ENCODE data around the gene EIF2AK2. TPM values are rescaled to one million over a fixed set of nuclear protein-coding genes. Genes with fewer than 3 reads are reported as not detected.

The EIF2AK2 gene
- total RNA-seq, 1 donor from 2014 or later, result 66.7 TPM

- H3K4me1 Mint-ChIP-seq, result peaks cover 17% of the 10 kb centered on the region
- TF ChIP-seq CTCF (IDR thresholded peaks at IDR 0.05; ENCODE audit: unreplicated experiment), result no peak
- H3K36me3 Mint-ChIP-seq, result peaks cover 35% of the 10 kb centered on the region
- DNase-seq (ENCODE audit: low spot score in 2 of 2, unreplicated experiment in 2 of 2), result no peak
- no peak overlapping the region for H3K27ac Mint-ChIP-seq
- H3K4me3 Mint-ChIP-seq, result no peak overlapping the region
- H3K27me3 Mint-ChIP-seq (ENCODE audit: low read depth), result no peaks in the 10 kb centered on the region
- H3K9me3 Mint-ChIP-seq, result peaks cover 8% of the 10 kb centered on the region
These were observed 8.5 kb downstream of the EIF2AK2 start for GRCh38 chr2:37148325-37148724.

- no peak for DNase-seq (ENCODE audit: low spot score in 2 of 2, unreplicated experiment in 2 of 2)
- no peaks in the 10 kb centered on the region for H3K9me3 Mint-ChIP-seq
- TF ChIP-seq CTCF (IDR thresholded peaks at IDR 0.05; ENCODE audit: unreplicated experiment), result no peak
- peaks cover 28% of the 10 kb centered on the region for H3K36me3 Mint-ChIP-seq
- no peak overlapping the region for H3K4me3 Mint-ChIP-seq
- H3K27ac Mint-ChIP-seq, result no peak overlapping the region
- peaks cover 15% of the 10 kb centered on the region for H3K4me1 Mint-ChIP-seq
- H3K27me3 Mint-ChIP-seq (ENCODE audit: low read depth), result no peaks in the 10 kb centered on the region
These were observed 10.7 kb downstream of the EIF2AK2 start for GRCh38 chr2:37146062-37146461.

GRCh38 chr2:37143974-37144373 lies 12.8 kb downstream of the EIF2AK2 start:
- Mint-ChIP-seq H3K4me1 (peaks cover 6% of the 10 kb centered on the region), H3K9me3 (no peaks in the 10 kb centered on the region), H3K27me3 (ENCODE audit: low read depth) (no peaks in the 10 kb centered on the region), H3K4me3 (no peak overlapping the region), H3K27ac (no peak overlapping the region), H3K36me3 (peaks cover 43% of the 10 kb centered on the region)
- DNase-seq (ENCODE audit: low spot score in 2 of 2, unreplicated experiment in 2 of 2), result no peak
- TF ChIP-seq CTCF (IDR thresholded peaks at IDR 0.05; ENCODE audit: unreplicated experiment), result no peak

GRCh38 chr2:37142546-37142945 lies 14.2 kb downstream of the EIF2AK2 start:
- H3K27me3 Mint-ChIP-seq (ENCODE audit: low read depth), result no peaks in the 10 kb centered on the region
- no peak for TF ChIP-seq CTCF (IDR thresholded peaks at IDR 0.05; ENCODE audit: unreplicated experiment)
- no peak overlapping the region for H3K4me3 Mint-ChIP-seq
- no peaks in the 10 kb centered on the region for H3K9me3 Mint-ChIP-seq
- peaks cover 41% of the 10 kb centered on the region for H3K36me3 Mint-ChIP-seq
- DNase-seq (ENCODE audit: low spot score in 2 of 2, unreplicated experiment in 2 of 2), result no peak
- H3K4me1 Mint-ChIP-seq, result no peaks in the 10 kb centered on the region
- H3K27ac Mint-ChIP-seq, result no peak overlapping the region

- peaks cover 48% of the 10 kb centered on the region for H3K36me3 Mint-ChIP-seq
- no peak overlapping the region for H3K4me3 Mint-ChIP-seq
- no peaks in the 10 kb centered on the region for H3K4me1 Mint-ChIP-seq
- DNase-seq (ENCODE audit: low spot score in 2 of 2, unreplicated experiment in 2 of 2), result no peak
- TF ChIP-seq CTCF (IDR thresholded peaks at IDR 0.05; ENCODE audit: unreplicated experiment), result no peak
- H3K9me3 Mint-ChIP-seq, result no peaks in the 10 kb centered on the region
- no peak overlapping the region for H3K27ac Mint-ChIP-seq
- H3K27me3 Mint-ChIP-seq (ENCODE audit: low read depth), result no peaks in the 10 kb centered on the region
These were observed 23.9 kb downstream of the EIF2AK2 start for GRCh38 chr2:37132914-37133313.

GRCh38 chr2:37125416-37125815 lies 31.4 kb downstream of the EIF2AK2 start:
- H3K27ac Mint-ChIP-seq, result no peak overlapping the region
- no peak overlapping the region for H3K4me3 Mint-ChIP-seq
- H3K4me1 Mint-ChIP-seq, result no peaks in the 10 kb centered on the region
- DNase-seq (ENCODE audit: low spot score in 2 of 2, unreplicated experiment in 2 of 2), result no peak
- TF ChIP-seq CTCF (IDR thresholded peaks at IDR 0.05; ENCODE audit: unreplicated experiment), result no peak
- H3K27me3 Mint-ChIP-seq (ENCODE audit: low read depth), result no peaks in the 10 kb centered on the region
- no peaks in the 10 kb centered on the region for H3K9me3 Mint-ChIP-seq
- peaks cover 52% of the 10 kb centered on the region for H3K36me3 Mint-ChIP-seq

Data from mesothelial cell of epicardium (in vitro differentiated cells).